Medulla oblongata (tissue), 1 donor: ENCODE data around the gene CREBBP.
A peak's percentile ranks its signal among the peaks of the same experiment; 100 is the strongest.
"Not testable (repeated sequence)": the region's sequence is repeated elsewhere in the genome, so short reads cannot be mapped to it uniquely, and the experiment has no call there.

ENCODE experiments used
- DNase-seq: peaks from one replicate; pipeline ENCODE4 v3.0.0-alpha.2; 2015; ENCODE audit errors: extremely low spot score

CREBBP gene

DNA sequence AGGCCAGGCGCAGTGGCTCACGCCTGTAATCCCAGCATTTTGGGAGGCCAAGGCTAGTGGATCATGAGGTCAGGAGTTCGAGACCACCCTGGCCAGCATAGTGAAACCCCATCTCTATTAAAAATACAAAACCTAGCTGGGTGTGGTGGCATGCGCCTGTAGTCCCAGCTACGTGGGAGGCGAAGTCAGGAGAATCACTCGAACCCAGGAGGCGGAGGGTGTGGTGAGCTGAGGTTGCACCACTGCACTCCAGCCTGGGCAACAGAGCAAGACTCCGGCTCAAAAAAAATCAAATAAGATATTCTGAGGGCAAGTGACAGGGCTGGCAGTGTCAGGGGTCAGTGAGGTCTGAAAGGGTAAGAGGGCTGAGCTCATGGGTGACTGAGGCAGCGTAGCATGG lies 166.1 kb downstream of the CREBBP start:
- DNase-seq = not testable (repeated sequence)

DNA sequence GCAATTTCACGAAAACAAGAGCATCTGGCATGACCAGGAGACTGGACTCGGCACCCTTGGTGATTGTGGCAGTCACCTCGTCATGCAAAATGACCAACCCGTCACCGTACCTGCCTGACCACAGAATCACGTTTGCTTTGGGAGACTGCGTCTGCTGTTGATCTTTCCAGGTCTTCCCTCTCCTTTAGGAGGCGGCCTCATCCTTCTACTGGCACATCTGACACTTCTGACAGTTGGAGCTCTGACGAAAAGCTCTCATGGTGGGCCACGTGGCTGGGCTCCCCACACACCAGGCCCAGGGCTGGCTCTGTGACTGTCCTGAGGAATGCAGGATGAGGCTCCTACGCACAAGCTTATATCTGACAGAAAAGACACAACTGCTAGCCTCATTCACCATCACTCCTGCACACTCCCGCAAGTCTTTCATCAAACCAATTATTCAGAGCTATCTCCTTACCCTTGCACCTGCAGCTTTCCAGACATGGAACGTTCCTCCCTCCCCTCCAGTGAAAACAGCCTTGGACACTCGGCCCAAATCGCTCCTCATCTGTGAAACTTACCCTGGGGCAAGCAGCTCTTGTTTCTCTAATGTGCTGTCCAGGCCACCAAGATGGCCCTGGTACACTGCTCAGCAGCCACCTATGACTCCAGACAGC lies 166.8 kb downstream of the CREBBP start:
- no peak for DNase-seq

DNA sequence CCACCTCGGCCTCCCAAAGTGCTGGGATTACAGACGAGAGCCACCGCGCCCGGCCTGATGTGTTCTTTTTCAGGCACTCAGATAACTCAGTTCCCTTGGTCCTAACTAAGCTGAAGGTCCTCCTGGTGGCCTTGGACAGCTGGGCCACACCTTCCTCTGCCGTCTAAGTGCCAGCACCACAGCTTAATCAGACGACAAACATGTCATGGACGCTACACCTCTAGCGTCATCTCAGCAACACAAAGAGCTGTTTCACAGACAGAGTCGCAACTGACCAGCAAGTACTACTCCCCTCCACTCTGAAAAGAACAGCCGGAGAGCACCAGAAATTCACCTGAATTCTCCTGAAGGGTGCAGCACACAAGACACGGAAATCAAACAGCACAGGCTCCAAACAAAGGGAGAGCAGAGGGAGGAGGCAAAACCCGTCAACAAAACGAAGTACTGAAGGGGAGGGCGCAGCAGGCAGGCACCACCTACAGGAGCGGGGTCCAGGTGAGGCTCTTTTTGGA lies 167.6 kb downstream of the CREBBP start:
- no peak for DNase-seq

DNA sequence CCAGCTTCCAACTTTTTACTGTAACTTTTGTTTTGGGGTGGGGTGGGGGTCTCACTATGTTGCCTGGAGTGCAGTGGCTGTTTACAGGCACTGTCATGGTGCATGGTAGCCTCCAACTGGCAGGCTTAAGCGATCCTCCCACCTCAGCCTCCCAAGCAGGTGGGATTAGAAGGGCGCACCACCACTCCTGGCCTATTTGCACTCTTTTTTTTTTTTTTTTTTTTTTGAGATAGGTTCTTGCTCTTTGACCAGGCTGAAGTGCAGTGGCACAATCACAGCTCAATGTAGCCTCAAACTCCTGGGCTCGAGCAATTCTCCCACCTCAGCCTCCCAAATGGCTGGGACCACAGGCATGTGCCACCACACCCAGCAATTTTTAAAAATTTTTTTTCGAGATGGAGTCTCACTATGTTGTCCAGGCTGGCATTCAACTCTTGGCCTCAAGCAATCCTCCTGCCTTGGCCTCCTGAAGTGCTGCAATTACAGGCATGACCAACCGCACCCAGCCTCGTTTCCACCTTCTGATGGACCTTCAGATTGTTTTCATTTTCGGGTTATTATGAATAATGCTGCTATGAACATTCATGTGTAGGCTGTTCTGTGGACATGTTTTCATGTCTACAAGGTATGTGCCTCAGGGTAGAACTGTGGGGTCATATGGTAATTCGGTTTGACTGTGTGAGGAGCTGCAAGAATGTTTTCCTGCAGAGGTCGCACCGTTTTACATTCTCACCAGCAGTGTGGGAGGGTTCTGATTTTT lies 174.1 kb downstream of the CREBBP start:
- DNase-seq = no peak

DNA sequence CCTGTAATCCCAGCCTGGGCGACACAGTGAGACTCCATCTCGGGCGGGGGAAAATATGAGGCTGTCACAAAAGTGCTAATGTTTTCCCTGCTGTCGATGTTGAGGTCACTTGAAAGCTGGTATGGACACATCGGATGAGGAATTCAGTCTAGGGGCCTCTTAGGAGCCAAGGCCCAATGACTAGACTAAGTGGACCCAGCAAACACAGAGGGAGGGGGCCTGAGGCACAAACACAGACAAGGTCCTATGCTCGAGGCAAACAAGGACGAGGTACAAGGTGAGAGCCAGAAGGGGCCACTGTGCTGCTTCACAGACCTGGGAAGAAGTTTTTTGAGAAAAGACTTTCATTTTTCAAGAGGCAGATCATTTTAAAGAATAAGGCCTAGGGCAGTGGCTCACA lies 178.4 kb downstream of the CREBBP start:
- DNase-seq = no peak

DNA sequence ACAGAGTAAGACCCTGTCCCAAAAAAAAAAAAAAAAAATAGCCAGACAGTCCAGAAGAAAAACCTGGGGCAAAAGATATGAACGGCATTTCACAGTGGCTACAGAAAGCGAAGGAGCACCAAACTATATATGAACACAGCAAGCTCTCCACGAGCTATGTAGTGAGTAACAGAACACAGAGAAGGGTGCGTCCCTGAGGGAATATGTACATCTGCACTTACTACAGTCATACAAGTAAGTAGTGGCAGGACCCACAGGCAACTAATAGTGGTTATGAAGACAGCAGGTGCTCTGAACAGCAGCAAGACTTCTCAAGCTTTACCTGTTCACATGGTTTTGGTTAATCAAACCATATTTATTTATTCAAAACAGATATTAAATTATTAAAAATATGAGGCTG lies 179.0 kb downstream of the CREBBP start:
- no peak for DNase-seq

DNA sequence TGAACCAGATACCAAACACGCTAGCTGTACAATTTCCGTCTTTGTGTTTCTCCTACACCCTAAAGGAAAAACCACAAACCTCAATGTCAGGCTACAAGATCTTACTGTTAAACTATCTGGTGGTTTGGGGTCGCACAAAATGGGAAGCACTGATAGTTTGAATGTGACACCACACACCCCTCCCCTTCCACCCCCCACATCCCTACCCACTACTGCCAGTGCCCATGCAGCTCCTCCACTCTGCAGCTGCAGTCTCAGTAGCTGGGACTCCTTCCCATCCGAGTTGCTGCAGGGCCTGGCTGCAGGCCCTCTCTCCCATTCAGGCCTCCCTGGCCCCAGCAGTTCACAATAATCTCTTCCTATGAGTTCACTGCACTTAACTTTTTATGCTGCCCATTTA lies 181.6 kb downstream of the CREBBP start:
- peak; percentile 31 for DNase-seq

DNA sequence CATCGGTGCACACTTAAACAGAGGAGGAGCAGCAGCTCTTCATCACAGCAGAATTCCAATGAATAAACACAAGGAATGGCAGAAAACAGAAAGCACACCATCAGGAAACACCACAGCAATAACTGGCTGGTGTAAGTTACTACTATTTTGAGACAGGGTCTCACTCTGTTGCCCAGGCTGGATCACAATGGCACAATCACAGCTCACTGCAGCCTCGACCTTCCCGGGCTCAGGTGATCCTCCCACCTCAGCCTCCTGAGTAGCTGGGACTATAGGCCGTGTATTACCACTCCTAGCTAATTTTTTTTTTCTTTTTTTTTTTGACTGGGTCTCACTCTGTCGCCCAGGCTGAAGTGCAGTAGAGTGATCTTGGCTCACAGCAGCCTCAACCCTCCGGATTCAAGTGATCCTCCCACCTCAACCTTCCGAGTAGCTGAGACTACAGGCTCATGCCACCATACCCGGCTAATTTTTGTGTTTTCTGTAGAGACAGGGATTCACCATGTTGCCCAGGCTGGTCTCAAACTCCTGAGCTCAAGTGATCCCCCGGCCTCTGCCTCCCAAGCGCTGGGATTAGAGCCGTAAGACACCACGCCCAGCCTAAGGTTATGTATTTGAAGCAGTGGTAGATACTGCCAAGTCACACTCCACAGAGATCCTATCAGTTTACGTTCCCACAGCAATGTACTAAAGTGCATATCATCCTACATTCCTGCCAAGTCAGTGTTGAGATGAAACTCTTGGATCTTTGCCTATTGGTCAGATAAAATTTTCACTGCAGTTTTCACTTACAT lies 183.9 kb downstream of the CREBBP start:
- no peak for DNase-seq

DNA sequence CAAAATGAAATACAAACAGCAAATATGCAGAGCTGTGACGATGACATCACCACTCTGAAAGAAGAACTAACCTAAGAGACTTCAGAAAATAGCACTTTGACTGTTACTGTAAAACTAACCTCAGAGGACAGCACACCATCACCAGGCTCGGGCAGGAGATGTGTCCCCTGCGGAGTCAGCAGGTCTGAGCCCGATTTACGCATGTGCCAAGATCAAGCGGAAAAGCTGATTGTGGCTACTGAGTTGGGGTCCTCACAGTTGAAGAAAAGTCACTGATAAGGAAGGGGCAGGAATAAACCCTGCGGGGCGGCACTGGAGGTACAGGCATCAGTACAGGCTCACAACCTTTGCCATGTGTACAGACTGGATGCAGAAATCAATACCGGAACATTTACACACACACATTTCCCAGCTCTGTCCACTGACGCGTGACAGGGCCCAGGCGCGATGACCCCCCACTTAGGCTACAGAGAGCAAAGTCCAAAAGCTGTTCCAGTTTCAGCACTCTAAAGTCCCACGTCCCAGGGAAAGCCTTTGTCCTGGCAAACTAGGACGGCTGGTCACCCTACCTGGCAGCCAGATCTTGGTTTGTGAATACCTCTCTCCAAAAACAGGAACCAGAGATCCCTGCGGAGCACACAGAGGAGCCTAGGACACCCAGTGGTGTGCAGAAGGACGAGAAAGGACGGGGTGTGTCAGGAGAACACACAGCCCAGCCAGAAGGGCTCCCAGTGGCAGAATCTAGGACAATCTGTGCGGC lies 184.7 kb downstream of the CREBBP start:
- DNase-seq = no peak

DNA sequence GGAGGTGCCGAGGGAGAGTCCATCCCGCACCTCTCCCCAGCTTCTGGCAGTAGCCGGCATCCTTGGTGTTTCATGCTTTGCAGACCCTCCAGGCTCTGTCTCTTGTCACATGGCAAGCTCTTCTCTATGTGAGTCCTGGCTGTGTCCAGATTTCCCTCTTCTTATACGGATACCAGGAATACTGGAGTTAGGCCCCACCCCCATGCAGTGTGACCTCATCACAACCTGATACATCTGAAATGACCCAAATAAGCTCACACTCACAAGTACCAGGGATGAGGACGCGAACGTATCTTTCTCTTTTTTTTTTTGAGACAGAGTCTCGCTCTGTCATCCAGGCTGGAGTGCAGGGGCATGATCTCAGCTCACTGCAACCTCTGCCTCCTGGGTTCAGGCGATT lies 186.5 kb downstream of the CREBBP start:
- DNase-seq = no peak

DNA sequence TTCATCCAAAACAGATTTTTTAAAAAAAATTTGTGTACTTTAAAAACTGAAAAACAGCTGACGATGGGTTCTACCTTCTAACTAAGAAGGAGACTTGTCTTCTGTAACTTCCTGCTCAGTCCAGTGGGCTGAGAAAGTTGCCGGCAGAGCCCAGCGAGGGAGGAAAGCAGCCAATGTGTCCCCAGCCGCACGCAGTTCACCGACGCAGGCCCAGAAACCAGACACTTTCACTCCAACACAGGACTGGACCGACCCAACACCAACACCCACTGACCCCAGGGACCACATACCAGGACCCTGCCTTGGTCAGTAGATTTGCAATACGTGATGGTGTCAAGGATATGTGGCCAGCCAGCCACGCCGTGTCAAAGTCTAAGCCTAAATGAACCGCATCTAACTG lies 188.8 kb downstream of the CREBBP start:
- no peak for DNase-seq

DNA sequence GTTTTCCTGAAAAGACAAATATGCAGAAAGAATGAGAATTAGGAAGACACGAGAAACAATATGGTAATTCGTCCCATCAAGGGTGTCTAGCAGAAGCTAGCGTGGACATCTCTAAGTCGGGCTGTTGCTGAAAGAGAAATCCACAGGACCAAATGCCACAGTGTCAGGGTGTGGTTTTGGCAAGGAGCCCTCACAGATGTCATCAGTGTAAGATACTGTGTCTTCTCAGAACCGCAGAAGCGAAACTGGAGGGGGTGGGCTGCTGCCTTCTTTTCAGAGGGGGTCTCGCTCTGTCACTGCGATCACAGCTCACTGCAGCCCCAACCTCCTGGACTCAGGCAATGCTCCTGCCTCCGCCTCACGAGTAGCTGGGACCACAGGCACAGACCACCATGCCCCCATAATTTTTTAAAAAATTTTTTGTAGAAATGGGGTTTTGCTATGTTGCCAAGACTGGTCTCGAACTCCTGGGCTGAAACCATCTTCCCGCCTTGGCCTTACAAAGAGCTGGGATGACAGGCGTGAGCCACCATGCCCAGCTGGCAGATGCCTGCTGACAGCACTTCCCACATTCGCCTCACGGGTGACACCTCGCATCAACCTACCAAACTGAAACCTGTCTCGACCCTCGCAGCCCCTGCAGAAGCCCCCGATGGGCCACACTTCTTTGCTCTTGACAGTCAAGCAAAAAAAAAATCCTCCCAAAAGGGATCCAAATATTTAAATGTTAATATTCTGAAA lies 189.4 kb downstream of the CREBBP start:
- DNase-seq = peak; percentile 3

DNA sequence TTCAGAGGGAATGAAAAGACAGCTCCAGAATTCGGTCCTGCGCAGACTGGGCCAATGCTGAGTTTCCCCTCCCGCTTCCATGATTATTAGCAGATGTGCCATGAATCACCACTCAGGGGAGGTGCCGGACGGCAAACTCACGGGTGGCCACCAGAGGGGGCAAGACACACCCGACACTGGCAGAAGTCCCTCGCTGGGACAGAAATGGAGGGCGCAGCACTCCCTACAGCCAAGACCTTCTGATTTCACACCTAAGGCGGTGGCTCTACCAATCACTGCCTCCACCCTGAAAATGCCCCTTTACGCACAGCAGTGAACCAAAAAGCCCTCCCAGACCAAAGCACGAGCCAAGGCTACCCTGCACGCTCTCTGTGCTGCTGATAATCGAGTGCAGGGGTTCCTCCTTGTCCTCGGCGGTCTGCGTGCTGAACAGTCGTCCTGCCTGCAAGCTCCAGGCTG lies 190.0 kb downstream of the CREBBP start:
- peak; percentile 94 for DNase-seq

DNA sequence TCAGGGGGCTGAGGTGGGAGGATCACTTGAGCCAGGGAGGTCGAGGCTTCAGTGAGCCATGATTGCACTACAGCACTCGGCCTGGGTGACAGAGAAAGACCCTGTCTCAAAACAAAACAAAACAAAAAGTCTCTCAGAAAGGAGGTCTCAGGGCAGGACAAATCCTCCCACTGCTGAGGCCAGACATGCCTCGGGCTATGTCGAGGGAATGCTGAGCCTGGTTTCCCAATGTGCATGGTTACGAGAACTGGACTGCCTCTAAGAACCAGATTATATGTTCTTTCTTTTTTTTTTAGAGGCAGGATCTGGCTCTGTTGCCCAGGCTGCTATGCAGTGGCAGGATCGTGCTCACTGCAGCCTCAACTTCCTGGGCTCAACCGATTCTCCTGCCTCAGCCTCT lies 190.8 kb downstream of the CREBBP start:
- DNase-seq = no peak

DNA sequence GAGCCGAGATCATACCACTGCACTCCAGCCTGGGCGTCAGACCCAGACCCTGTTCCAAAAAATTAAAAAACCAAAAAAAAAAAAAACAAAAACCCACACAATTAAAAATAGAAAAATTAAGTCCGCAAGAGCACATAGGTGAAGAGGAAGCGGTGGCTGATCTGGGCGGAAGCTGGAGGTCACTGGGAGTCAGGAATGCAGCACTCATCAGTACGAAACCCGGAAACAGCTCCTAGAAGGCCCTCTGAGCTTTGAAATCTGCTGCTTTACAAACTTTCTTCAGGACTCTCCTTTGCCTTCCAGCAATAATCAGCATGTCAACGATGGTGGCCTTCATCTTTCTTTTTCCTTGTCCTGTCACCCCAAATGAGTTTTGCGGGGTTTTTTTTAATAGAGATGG lies 192.7 kb downstream of the CREBBP start:
- no peak for DNase-seq

DNA sequence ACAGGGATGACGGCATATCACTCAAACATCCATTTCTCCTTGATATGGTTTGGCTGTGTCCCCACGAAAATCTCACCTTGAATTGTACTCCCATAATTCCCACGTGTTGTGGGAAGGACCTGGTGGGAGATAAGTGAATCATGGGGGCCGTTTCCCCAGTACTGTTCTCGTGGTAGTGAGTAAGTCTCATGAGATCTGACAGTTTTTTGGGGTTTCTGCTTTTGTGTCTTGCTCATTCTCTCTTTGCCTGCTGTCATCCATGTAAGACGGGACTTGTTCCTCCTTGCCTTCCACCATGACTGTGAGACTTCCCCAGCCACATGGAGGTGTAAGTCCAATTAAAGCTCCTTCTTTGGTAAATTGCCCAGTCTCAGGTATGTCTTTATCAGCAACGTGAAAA lies 193.5 kb downstream of the CREBBP start:
- no peak for DNase-seq

DNA sequence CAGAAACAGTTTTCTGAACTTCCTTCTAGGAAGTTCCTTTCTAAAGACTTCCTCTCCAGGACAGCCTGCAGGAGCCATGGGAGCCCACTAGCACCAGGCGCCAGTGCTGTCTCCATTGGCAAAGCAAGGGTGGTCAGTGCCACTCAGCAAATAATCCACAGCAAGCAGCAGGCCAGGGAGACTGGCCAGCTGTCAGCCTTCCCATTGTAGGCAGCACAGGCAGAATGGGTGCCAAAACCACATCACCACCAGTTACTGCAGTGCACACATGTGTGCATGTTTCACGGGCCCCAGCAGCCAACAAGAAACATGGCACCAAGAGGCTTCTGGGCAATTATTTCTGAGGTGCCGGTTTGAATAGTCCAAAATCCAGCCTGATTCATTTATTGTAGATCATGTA lies 199.3 kb downstream of the CREBBP start:
- DNase-seq = peak; percentile 13

DNA sequence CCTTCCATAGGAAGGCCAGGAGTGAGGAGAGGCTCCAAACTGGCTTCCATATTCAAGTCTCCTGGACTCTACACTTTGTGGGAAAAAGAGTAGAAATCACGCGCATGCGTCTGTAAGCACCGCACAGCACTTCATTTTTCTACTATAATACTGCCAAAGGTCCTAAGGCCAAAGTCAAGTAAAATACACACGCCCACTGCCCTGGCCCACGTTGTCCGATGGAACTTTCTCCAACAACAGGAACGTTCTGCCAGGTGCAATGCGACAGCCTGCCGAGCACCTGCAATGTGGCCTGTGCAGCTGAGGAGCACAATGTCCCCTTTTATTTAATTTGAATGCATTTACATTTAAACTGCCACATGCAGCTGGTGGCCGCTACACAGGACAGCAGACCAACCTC lies 202.5 kb downstream of the CREBBP start:
- DNase-seq = no peak

DNA sequence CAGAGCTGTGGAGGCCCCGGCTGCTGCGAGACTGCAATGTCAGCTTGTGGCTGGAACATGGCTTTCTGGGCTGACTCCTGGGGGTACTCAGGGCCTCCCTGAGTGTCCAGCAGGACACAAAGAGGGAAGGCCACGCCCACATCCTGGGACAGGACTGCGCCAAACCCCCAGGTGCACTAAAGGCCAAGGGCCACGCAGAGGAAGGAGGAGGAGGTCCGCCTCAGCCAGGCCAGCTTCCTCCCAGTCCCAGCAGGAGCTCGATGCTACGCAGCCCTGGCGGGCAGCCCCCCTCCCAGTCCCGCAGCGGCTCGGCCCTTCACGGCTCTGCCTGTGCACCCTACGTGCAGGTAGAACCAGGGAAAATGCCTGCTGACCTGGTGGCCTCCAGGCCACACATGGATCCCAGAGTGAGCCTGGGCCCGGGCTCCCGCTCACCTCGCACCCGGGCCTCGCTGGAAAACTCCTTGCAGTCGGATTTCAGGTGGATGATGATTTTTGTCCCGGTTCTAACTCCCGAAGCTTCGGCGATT lies 204.8 kb downstream of the CREBBP start:
- DNase-seq = no peak
